K562 (cell line): Measurements from ENCODE around the gene ZNF429. TPM values are rescaled to one million over a fixed set of nuclear protein-coding genes. Genes with fewer than 3 reads are reported as not detected.
A peak's percentile ranks its signal among the peaks of the same experiment; 100 is the strongest.

Experiments used
- ATAC-seq: fragments of 200-7000 bp; cut with Tn5 transposase; 3 replicates; pipeline ENCODE4 v1.9.1; 2020; ENCODE audit warnings: moderate library complexity
- BruUV-seq: library from RNA; stranded (reverse); fragments of 400-500 nt; replicated peaks from 2 replicates; lab custom pipeline; 2021; lab: Mats Ljungman, UMichigan
- CTCF ChIA-PET: fragments of 300-600 bp; formaldehyde crosslinking; extraction: SDS; loops from one replicate; lab custom pipeline; 2021; ENCODE audit warnings: low intra/inter-chr PET ratio; lab: Yijun Ruan, JAX
- POLR2A ChIA-PET: fragments of 300-600, 350-650 bp; sonication (Branson Sonifier 250); formaldehyde crosslinking; extraction: SDS; loops from one replicate; lab custom pipeline; 2021; ENCODE audit warnings: antibody characterized with exemption, inconsistent platforms; lab: Yijun Ruan, JAX
- DNase-seq, 4 experiments: peaks; one replicate each; pipeline versions ENCODE4 v3.0.0 to v3.0.0-alpha.2; 2011 to 2018; ENCODE audit warnings: low spot score in 3 of 4, mixed read lengths in 3 of 4; ENCODE audit errors: extremely low read depth in 1 of 4
- FAIRE-seq: peaks from 2 replicates; lab custom pipeline; 2011; peaks lifted over from hg19 to GRCh38; lab: Jason Lieb, UNC
- H2AFZ ChIP-seq: 2 replicates; pipeline ENCODE4 v1.6.0; 2011; ENCODE audit warnings: low read depth, low read length, control low read depth, inconsistent platforms
- H3K27ac ChIP-seq: fragments of 200-600 bp; 3 replicates; pipeline ENCODE4 v1.8.0; 2011; ENCODE audit warnings: low read depth, mild to moderate bottlenecking, control low read depth, inconsistent platforms, low read length, moderate library complexity, mixed read lengths; ENCODE audit errors: extremely low read depth
- H3K27me3 ChIP-seq, 2 experiments: fragments of 300-600 bp in 1 of 2; 2 replicates in 1 of 2; 3 replicates in 1 of 2; pipeline versions ENCODE4 v1.6.0 to v1.8.0; 2011; ENCODE audit warnings: inconsistent platforms in 2 of 2, low read length in 2 of 2, mild to moderate bottlenecking in 1 of 2, mixed read lengths in 1 of 2, moderate library complexity in 1 of 2; ENCODE audit not compliant: control insufficient read depth in 2 of 2, insufficient read depth in 2 of 2
- H3K36me3 ChIP-seq: fragments of 300-600 bp; 3 replicates; pipeline ENCODE4 v1.8.0; 2011; ENCODE audit warnings: mild to moderate bottlenecking, low read length, inconsistent platforms; ENCODE audit not compliant: control insufficient read depth, insufficient read depth
- H3K4me1 ChIP-seq, 2 experiments: fragments of 200-600 bp in 1 of 2; replicated peaks in 1 of 2; 2 replicates in 1 of 2; 3 replicates in 1 of 2; pipeline versions ENCODE4 v1.5.1 to v1.8.0; 2011; ENCODE audit warnings: inconsistent platforms in 2 of 2, low read length in 2 of 2, mild to moderate bottlenecking in 1 of 2, mixed read lengths in 1 of 2, moderate library complexity in 1 of 2; ENCODE audit not compliant: control insufficient read depth in 2 of 2, insufficient read depth in 2 of 2
- H3K4me2 ChIP-seq: 2 replicates; pipeline ENCODE4 v1.6.1; 2011; ENCODE audit warnings: low read length, control low read depth, inconsistent platforms, mixed read lengths; ENCODE audit not compliant: insufficient read depth
- H3K4me3 ChIP-seq: fragments of 200-600 bp; sonication (generic), shearing (Covaris generic); 2 replicates; pipeline ENCODE4 v1.5.1; 2016; ENCODE audit warnings: control low read depth, inconsistent platforms
- H3K79me2 ChIP-seq: fragments of 200-600 bp; 3 replicates; pipeline ENCODE4 v1.8.0; 2011; ENCODE audit warnings: low read length, inconsistent platforms; ENCODE audit not compliant: control insufficient read depth, insufficient read depth
- H3K9ac ChIP-seq, 2 experiments: 2 replicates each; pipeline versions ENCODE4 v1.6.0 to v1.6.1; 2011; ENCODE audit warnings: low read depth in 2 of 2, low read length in 2 of 2, control low read depth in 1 of 2, inconsistent platforms in 1 of 2, mild to moderate bottlenecking in 1 of 2, mixed read lengths in 1 of 2; ENCODE audit not compliant: insufficient read depth in 1 of 2
- H3K9me1 ChIP-seq: one replicate; pipeline ENCODE4 v1.6.0; 2011; ENCODE audit warnings: inconsistent platforms, mild to moderate bottlenecking, low read length, moderate library complexity; ENCODE audit not compliant: control insufficient read depth, insufficient read depth
- H3K9me3 ChIP-seq: replicated peaks from 2 replicates; pipeline ENCODE4 v1.5.1; 2011; ENCODE audit warnings: low read depth, low read length, inconsistent platforms; ENCODE audit not compliant: control insufficient read depth, insufficient read depth
- H4K20me1 ChIP-seq: replicated peaks from 2 replicates; pipeline ENCODE4 v1.6.1; 2011; ENCODE audit warnings: low read length, inconsistent platforms, mixed read lengths; ENCODE audit not compliant: control insufficient read depth, insufficient read depth
- ADNP ChIP-seq: fragments of 200-800 bp; sonication (Bioruptor generic); IDR thresholded peaks from 2 replicates; pipeline ENCODE4 v1.6.1; 2016; ENCODE audit warnings: missing genetic modification characterization, missing compliant biosample characterization
- COPS2 ChIP-seq: fragments of 450-650 bp; conservative IDR thresholded peaks from 2 replicates; pipeline ENCODE4 v1.6.1; 2016; ENCODE audit warnings: mild to moderate bottlenecking, moderate library complexity
- CREB1 ChIP-seq, 2 experiments: sonication (generic) in 1 of 2; formaldehyde crosslinking in 1 of 2; IDR thresholded peaks; 2 replicates each; pipeline versions ENCODE4 v1.6.1 to v1.8.0; 2012 to 2022; ENCODE audit warnings: inconsistent platforms in 1 of 2, mild to moderate bottlenecking in 1 of 2, missing genetic modification reagents in 1 of 2, moderate library complexity in 1 of 2
- HINFP ChIP-seq: fragments of 450-650 bp; conservative IDR thresholded peaks from 2 replicates; pipeline ENCODE4 v1.6.1; 2016; ENCODE audit warnings: missing genetic modification characterization, low read depth, mild to moderate bottlenecking, control low read depth, missing compliant biosample characterization
- HNRNPL ChIP-seq: fragments of 200-400 bp; formaldehyde crosslinking; IDR thresholded peaks from 2 replicates; pipeline ENCODE4 v1.6.1; 2017; ENCODE audit warnings: low read depth, mild to moderate bottlenecking, low read length
- MECOM ChIP-seq: fragments of 250-450 bp; sonication (Bioruptor Pico); IDR thresholded peaks from 2 replicates; pipeline ENCODE4 v1.8.0; 2022; ENCODE audit warnings: inconsistent platforms
- MXD1 ChIP-seq: fragments of 250-450 bp; sonication (Bioruptor Pico); IDR thresholded peaks from 2 replicates; pipeline ENCODE4 v1.8.0; 2021; ENCODE audit warnings: borderline replicate concordance, mild to moderate bottlenecking, moderate library complexity; ENCODE audit not compliant: poor library complexity, severe bottlenecking
- RHOXF2B ChIP-seq: fragments of 250-450 bp; sonication (Bioruptor Pico); conservative IDR thresholded peaks from 2 replicates; pipeline ENCODE4 v1.5.1; 2021
- ZBTB9 ChIP-seq: fragments of 450-650 bp; formaldehyde crosslinking; IDR thresholded peaks from 2 replicates; pipeline ENCODE4 v1.4.0; 2020; ENCODE audit warnings: mild to moderate bottlenecking, moderate library complexity
- ZNF589 ChIP-seq: fragments of 200-800 bp; sonication (Bioruptor generic); IDR thresholded peaks from 2 replicates; pipeline ENCODE4 v1.6.1; 2016; ENCODE audit warnings: low read depth, missing genetic modification characterization, missing compliant biosample characterization
- ZNF592 ChIP-seq: fragments of 450-650 bp; IDR thresholded peaks from 2 replicates; pipeline ENCODE4 v1.6.1; 2017; ENCODE audit warnings: antibody characterized with exemption, mild to moderate bottlenecking
- ZSCAN29 ChIP-seq: fragments of 450-650 bp; IDR thresholded peaks from 2 replicates; pipeline ENCODE4 v1.6.1; 2017
- WGBS: fragments of 100-300 bp; shearing (Covaris generic); methylation state at CpG from one replicate; pipeline ENCODE4 v1.1.6; 2016; ENCODE audit warnings: low coverage, mixed read lengths; ENCODE audit not compliant: insufficient coverage; ENCODE audit errors: missing lambda C conversion rate; 5-methylcytosine and 5-hydroxymethylcytosine counted together
- in situ Hi-C: fragments of 300-500 bp; cut with MboI; formaldehyde crosslinking; loops from 4 replicates; pipeline ENCODE4 v1.15.0; 2018; ENCODE audit warnings: inconsistent platforms, mixed read lengths
- intact Hi-C: fragments of 100-400 bp; cut with micrococcal nuclease; formaldehyde crosslinking; loops from 2 replicates; pipeline ENCODE4 v1.14.2; 2022
- polyA plus RNA-seq, 8 experiments: library from polyadenylated mRNA; depleted of rRNA in 4 of 8; stranded (reverse) in 5 of 8; unstranded in 3 of 8; fragments of >200 nt; fragmentation: Nextera tagmentation in 2 of 8; fragmentation: Illumina TruSeq in 1 of 8; extraction: Ambion mirVana in 2 of 8; extraction: Trizol in 1 of 8; gene quantifications; 2 replicates each; pipeline versions ENCODE4 v1.2.1 to v1.2.3, GENCODE V29; 2011 to 2014; ENCODE audit warnings: inconsistent platforms in 1 of 8, missing spikeins in 1 of 8
- total RNA-seq, 7 experiments: library from RNA; depleted of rRNA in 6 of 7; stranded (reverse); fragments of >200 nt in 6 of 7; fragmentation: Illumina TruSeq in 2 of 7; extraction: Trizol in 2 of 7; gene quantifications; 2 replicates each; pipeline versions ENCODE4 v1.2.1 to v1.2.3, GENCODE V29; 2011 to 2021; ENCODE audit warnings: low replicate concordance in 1 of 7

The ZNF429 gene
- total and polyA plus RNA-seq, 9 of the 15 experiments (the other 6 are each of a cell fraction or from before 2014, with no cell fraction given): 11.4 to 24.5 (median 16.3) TPM

- 15% methylated on average over 1 of the region's 1 CpG for WGBS
- Histone ChIP-seq H3K36me3 (no peaks in the 10 kb centered on the region; the same call in 2 of the 3 replicates), H2AFZ (0 out of 2 replicates have a peak overlapping the region, but pooled peaks have one; percentile 28), H3K9me1 (no peaks in the 10 kb centered on the region), H3K4me3 (no peak overlapping the region), H3K9ac (peak overlapping the region in 1 of 2 experiments; percentile 58; a peak in 2 of 4 replicates), H3K79me2 (no peaks in the 10 kb centered on the region), H3K27ac (peak overlapping the region; percentile 96), H4K20me1 (no peaks in the 10 kb centered on the region), H3K4me1 (peaks cover 26 to 55% of the 10 kb centered on the region in 2 experiments), H3K27me3 (no peaks in the 10 kb centered on the region), H3K4me2 (peak overlapping the region; percentile 17; the same call in 1 of the 2 replicates), H3K9me3 (no peaks in the 10 kb centered on the region)
- CTCF ChIA-PET: no interaction called here
- no peak for DNase-seq
- no peak for ATAC-seq
- TSS peak; percentile 81 for BruUV-seq
- intact Hi-C loops: loop anchor here (2.0 to 5.0 kb wide), 3 partner anchors 95 to 140 kb away; partner anchors contain the start of gene ZNF429
- POLR2A ChIA-PET: interaction anchor here (1.0 to 1.1 kb wide), 3 partner anchors 9 to 97 kb away, joined by 4 to 10 read pairs (median 6); partner anchors contain the start of gene ZNF429
- no peak for FAIRE-seq
- in situ Hi-C loops: no loop called here
- TF ChIP-seq COPS2 (no peak), RHOXF2B (CRISPR knock-in tag) (0 out of 2 replicates have a peak, but pooled peaks have one; percentile 68), CREB1 (IDR thresholded peaks at IDR 0.05) (no peak), CREB1 (CRISPR knock-in tag; IDR thresholded peaks at IDR 0.05) (no peak), ZNF592 (0 out of 2 replicates have a peak, but pooled peaks have one; percentile 14), ZBTB9 (CRISPR knock-in tag) (no peak; the same call in 1 of the 2 replicates), ADNP (tag) (peak; percentile 58; the same call in 1 of the 2 replicates), HNRNPL (no peak), MECOM (CRISPR knock-in tag) (0 out of 2 replicates have a peak, but pooled peaks have one; percentile 51), HINFP (tag) (peak; percentile 29; the same call in 1 of the 2 replicates), ZSCAN29 (no peak), ZNF589 (CRISPR knock-in tag) (peak; percentile 35; the same call in 1 of the 2 replicates), MXD1 (CRISPR knock-in tag) (no peak)
Observed at GRCh38 chr19:21602082-21602658, 96.8 kb downstream of the ZNF429 start.
